Neural cell (in vitro differentiated cells): ENCODE results near the gene SLC20A1. TPM values are rescaled to one million over a fixed set of nuclear protein-coding genes. Genes with fewer than 3 reads are reported as not detected.

Experiments
- H2AFZ ChIP-seq: fragments of 200-600, 300-800 bp; sonication (generic), shearing (Covaris generic); 2 replicates; pipeline ENCODE4 v1.6.0; 2014; ENCODE audit warnings: low read depth, mild to moderate bottlenecking, antibody characterized with exemption, low read length, moderate library complexity
- H3F3A ChIP-seq: fragments of 200-600 bp; shearing (Covaris generic); 2 replicates; pipeline ENCODE4 v1.6.1; 2016; ENCODE audit warnings: mild to moderate bottlenecking, moderate library complexity, mixed read lengths, antibody characterized with exemption, low read length; ENCODE audit not compliant: insufficient read depth, poor library complexity, severe bottlenecking
- H3K27ac ChIP-seq: fragments of 200-600, 300-800 bp; sonication (generic), shearing (Covaris generic); 2 replicates; pipeline ENCODE4 v1.5.1; 2014; ENCODE audit warnings: mild to moderate bottlenecking, low read length, moderate library complexity
- H3K27me3 ChIP-seq: fragments of 300-800, 200-600 bp; sonication (generic), shearing (Covaris generic); 2 replicates; pipeline ENCODE4 v1.6.0; 2014; ENCODE audit warnings: mild to moderate bottlenecking, low read depth, low read length, moderate library complexity; ENCODE audit not compliant: insufficient read depth
- H3K36me3 ChIP-seq: fragments of 300-800, 200-600 bp; sonication (generic), shearing (Covaris generic); 2 replicates; pipeline ENCODE4 v1.5.1; 2014; ENCODE audit warnings: mild to moderate bottlenecking, antibody characterized with exemption, low read length, moderate library complexity; ENCODE audit not compliant: insufficient read depth
- H3K4me2 ChIP-seq: fragments of 300-800, 200-600 bp; sonication (generic), shearing (Covaris generic); 2 replicates; pipeline ENCODE4 v1.6.0; 2014; ENCODE audit warnings: mild to moderate bottlenecking, low read length
- H3K4me3 ChIP-seq: fragments of 300-800, 200-600 bp; sonication (generic), shearing (Covaris generic); 2 replicates; pipeline ENCODE4 v1.5.1; 2014; ENCODE audit warnings: mild to moderate bottlenecking, low read length, moderate library complexity
- H3K79me2 ChIP-seq: fragments of 200-600 bp; shearing (Covaris generic); replicated peaks from 2 replicates; pipeline ENCODE4 v1.6.0; 2014; ENCODE audit warnings: mild to moderate bottlenecking, low read length, moderate library complexity; ENCODE audit not compliant: insufficient read depth
- H3K9ac ChIP-seq: fragments of 300-800, 200-600 bp; sonication (generic), shearing (Covaris generic); 2 replicates; pipeline ENCODE4 v1.6.1; 2016; ENCODE audit warnings: mild to moderate bottlenecking, low read length, mixed read lengths
- H3K9me2 ChIP-seq: fragments of 200-600 bp; shearing (Covaris generic); 2 replicates; pipeline ENCODE4 v1.6.1; 2016; ENCODE audit warnings: mild to moderate bottlenecking, low read length, mixed read lengths; ENCODE audit not compliant: insufficient read depth
- H3K9me3 ChIP-seq: fragments of 200-600, 300-800 bp; sonication (generic), shearing (Covaris generic); 2 replicates; pipeline ENCODE4 v1.6.1; 2016; ENCODE audit warnings: mild to moderate bottlenecking, mixed run types, low read length, moderate library complexity, mixed read lengths
- H4K20me1 ChIP-seq: fragments of 200-600 bp; shearing (Covaris generic); 2 replicates; pipeline ENCODE4 v1.6.1; 2016; ENCODE audit warnings: mild to moderate bottlenecking, mixed run types; ENCODE audit not compliant: insufficient read depth
- CTCF ChIP-seq: fragments of 450-650 bp; IDR thresholded peaks from 2 replicates; pipeline ENCODE4 v1.5.1; 2014; ENCODE audit warnings: antibody characterized with exemption, mild to moderate bottlenecking, moderate library complexity; ENCODE audit not compliant: poor library complexity, severe bottlenecking
- EP300 ChIP-seq: fragments of 450-650 bp; conservative IDR thresholded peaks from 2 replicates; pipeline ENCODE4 v1.6.1; 2014; ENCODE audit warnings: antibody characterized with exemption, mild to moderate bottlenecking, moderate library complexity; ENCODE audit not compliant: poor library complexity, severe bottlenecking
- EZH2 ChIP-seq: fragments of 200-600, 300-800 bp; shearing (Covaris generic), sonication (generic); IDR thresholded peaks from 2 replicates; pipeline ENCODE4 v1.6.1; 2014; ENCODE audit warnings: antibody characterized with exemption, low read length, borderline replicate concordance, mild to moderate bottlenecking; ENCODE audit not compliant: insufficient read depth, poor library complexity, severe bottlenecking
- MXI1 ChIP-seq: fragments of 450-650 bp; conservative IDR thresholded peaks from 2 replicates; pipeline ENCODE4 v1.6.1; 2014; ENCODE audit warnings: antibody characterized with exemption, mild to moderate bottlenecking; ENCODE audit not compliant: poor library complexity, severe bottlenecking
- POLR2AphosphoS5 ChIP-seq: IDR thresholded peaks from 2 replicates; pipeline ENCODE4 v1.6.1; 2012
- RAD21 ChIP-seq: fragments of 450-650 bp; conservative IDR thresholded peaks from 2 replicates; pipeline ENCODE4 v1.6.1; 2014; ENCODE audit warnings: antibody characterized with exemption, mild to moderate bottlenecking, moderate library complexity
- SMC3 ChIP-seq: fragments of 450-650 bp; conservative IDR thresholded peaks from 2 replicates; pipeline ENCODE4 v1.6.1; 2014; ENCODE audit warnings: antibody characterized with exemption, mild to moderate bottlenecking, moderate library complexity; ENCODE audit not compliant: poor library complexity
- TAF1 ChIP-seq: IDR thresholded peaks from 2 replicates; pipeline ENCODE4 v1.6.1; 2012; ENCODE audit warnings: low read depth
- polyA plus RNA-seq: library from polyadenylated mRNA; depleted of rRNA; stranded (reverse); fragments of >200 nt; gene quantifications from 2 replicates; pipeline ENCODE4 v1.2.3, GENCODE V29; 2014
- TF ChIP-seq, protein P1 (sequence below): IDR thresholded peaks from 2 replicates; pipeline ENCODE4 v1.6.1; 2012; ENCODE audit warnings: borderline replicate concordance

The SLC20A1 gene
- polyA plus RNA-seq, 1 donor from 2014 or later: 61.4 TPM

GRCh38 chr2:112644933-112645309 lies 818 bp upstream of the SLC20A1 start:
- Histone ChIP-seq H3K4me3 (peak overlapping the region; percentile 93), H3K79me2 (peaks cover 33% of the 10 kb centered on the region), H2AFZ (peak overlapping the region; percentile 51), H4K20me1 (no peaks in the 10 kb centered on the region), H3K9me3 (no peaks in the 10 kb centered on the region), H3K27me3 (no peaks in the 10 kb centered on the region), H3K9me2 (no peaks in the 10 kb centered on the region), H3F3A (no peaks in the 10 kb centered on the region), H3K27ac (peak overlapping the region; percentile 51), H3K4me2 (peak overlapping the region; percentile 84), H3K9ac (peak overlapping the region; percentile 73), H3K36me3 (peaks cover 7% of the 10 kb centered on the region)
- TF ChIP-seq POLR2AphosphoS5 (no peak), EZH2 (no peak), MXI1 (no peak), CTCF (no peak), EP300 (no peak), RAD21 (no peak), SMC3 (no peak), TAF1 (no peak)
- TF ChIP-seq, protein P1, sequence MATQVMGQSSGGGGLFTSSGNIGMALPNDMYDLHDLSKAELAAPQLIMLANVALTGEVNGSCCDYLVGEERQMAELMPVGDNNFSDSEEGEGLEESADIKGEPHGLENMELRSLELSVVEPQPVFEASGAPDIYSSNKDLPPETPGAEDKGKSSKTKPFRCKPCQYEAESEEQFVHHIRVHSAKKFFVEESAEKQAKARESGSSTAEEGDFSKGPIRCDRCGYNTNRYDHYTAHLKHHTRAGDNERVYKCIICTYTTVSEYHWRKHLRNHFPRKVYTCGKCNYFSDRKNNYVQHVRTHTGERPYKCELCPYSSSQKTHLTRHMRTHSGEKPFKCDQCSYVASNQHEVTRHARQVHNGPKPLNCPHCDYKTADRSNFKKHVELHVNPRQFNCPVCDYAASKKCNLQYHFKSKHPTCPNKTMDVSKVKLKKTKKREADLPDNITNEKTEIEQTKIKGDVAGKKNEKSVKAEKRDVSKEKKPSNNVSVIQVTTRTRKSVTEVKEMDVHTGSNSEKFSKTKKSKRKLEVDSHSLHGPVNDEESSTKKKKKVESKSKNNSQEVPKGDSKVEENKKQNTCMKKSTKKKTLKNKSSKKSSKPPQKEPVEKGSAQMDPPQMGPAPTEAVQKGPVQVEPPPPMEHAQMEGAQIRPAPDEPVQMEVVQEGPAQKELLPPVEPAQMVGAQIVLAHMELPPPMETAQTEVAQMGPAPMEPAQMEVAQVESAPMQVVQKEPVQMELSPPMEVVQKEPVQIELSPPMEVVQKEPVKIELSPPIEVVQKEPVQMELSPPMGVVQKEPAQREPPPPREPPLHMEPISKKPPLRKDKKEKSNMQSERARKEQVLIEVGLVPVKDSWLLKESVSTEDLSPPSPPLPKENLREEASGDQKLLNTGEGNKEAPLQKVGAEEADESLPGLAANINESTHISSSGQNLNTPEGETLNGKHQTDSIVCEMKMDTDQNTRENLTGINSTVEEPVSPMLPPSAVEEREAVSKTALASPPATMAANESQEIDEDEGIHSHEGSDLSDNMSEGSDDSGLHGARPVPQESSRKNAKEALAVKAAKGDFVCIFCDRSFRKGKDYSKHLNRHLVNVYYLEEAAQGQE: no peak

- Histone ChIP-seq H3K4me2 (no peak overlapping the region), H3K27me3 (no peaks in the 10 kb centered on the region), H2AFZ (peak overlapping the region; percentile 51), H3K4me3 (peak overlapping the region; percentile 93), H4K20me1 (no peaks in the 10 kb centered on the region), H3K27ac (peak overlapping the region; percentile 92), H3K9me3 (no peaks in the 10 kb centered on the region), H3K79me2 (peaks cover 33% of the 10 kb centered on the region), H3K9me2 (no peaks in the 10 kb centered on the region), H3F3A (no peaks in the 10 kb centered on the region), H3K36me3 (peaks cover 7% of the 10 kb centered on the region), H3K9ac (peak overlapping the region; percentile 91)
- TF ChIP-seq EZH2 (no peak), RAD21 (peak; percentile 9), EP300 (peak; percentile 7), POLR2AphosphoS5 (no peak), TAF1 (peak; percentile 22), MXI1 (peak; percentile 79), CTCF (no peak), SMC3 (no peak)
- TF ChIP-seq, protein P1: no peak
Measured at GRCh38 chr2:112646102-112646719, 472 bp downstream of the SLC20A1 start.
